GM12864 (cell line): ENCODE results near the gene RAB6A.

Source experiments
- DNase-seq: peaks from one replicate; pipeline ENCODE4 v3.0.0-alpha.2; 2011; ENCODE audit warnings: low read depth
- H3K4me3 ChIP-seq: 2 replicates; pipeline ENCODE4 v1.5.1; 2011; ENCODE audit warnings: mild to moderate bottlenecking, low read depth, low read length, control low read depth
- TF ChIP-seq, protein P1 (sequence below): IDR thresholded peaks from 2 replicates; pipeline ENCODE4 v1.5.1; 2011; ENCODE audit warnings: low read depth, mild to moderate bottlenecking, moderate library complexity, low read length, control low read depth, inconsistent platforms; ENCODE audit errors: missing control alignments

The RAB6A gene

DNA sequence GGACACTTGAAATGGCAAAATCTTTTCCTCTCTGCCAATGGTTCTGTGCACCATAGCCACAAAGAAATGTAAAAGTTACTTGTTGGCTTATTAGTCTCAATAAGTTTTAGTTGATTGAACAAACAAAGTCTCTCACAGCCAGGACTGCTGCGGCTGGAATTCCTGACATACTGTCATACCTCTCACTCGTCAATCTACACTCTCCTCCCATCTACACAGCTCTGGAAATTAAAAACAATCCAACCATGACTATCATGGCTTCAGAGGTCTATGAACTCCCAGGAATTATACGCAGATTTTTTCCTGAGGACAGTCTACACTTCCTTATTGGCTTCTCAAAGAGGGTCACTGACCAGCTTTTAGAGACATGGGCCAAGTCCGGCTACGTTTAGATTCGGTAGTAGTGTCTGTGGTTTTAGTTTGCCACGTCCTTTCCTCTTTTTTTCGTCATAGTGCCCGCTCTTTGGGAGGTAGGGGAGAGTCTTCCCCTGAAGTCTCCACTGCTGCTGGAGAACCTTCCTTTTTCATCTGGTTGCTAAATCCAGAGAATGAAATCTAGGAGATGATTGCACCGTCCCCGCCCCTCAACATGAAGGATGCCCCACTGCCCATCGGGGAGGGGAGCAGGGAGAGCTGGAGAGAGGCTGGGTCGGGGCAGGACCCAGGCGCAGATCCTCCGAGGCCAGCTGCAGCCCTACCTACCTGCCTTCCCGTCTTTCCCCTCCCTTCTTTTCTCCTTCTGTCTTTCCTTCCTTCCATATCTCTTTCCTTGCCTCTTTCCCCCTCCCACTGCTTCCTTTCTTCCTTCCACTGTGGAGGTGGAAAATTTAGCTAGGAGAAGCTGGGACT is 115.5 kb downstream of the RAB6A start:
- H3K4me3 ChIP-seq, result no peak overlapping the region
- TF ChIP-seq, protein P1, sequence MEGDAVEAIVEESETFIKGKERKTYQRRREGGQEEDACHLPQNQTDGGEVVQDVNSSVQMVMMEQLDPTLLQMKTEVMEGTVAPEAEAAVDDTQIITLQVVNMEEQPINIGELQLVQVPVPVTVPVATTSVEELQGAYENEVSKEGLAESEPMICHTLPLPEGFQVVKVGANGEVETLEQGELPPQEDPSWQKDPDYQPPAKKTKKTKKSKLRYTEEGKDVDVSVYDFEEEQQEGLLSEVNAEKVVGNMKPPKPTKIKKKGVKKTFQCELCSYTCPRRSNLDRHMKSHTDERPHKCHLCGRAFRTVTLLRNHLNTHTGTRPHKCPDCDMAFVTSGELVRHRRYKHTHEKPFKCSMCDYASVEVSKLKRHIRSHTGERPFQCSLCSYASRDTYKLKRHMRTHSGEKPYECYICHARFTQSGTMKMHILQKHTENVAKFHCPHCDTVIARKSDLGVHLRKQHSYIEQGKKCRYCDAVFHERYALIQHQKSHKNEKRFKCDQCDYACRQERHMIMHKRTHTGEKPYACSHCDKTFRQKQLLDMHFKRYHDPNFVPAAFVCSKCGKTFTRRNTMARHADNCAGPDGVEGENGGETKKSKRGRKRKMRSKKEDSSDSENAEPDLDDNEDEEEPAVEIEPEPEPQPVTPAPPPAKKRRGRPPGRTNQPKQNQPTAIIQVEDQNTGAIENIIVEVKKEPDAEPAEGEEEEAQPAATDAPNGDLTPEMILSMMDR, result no peak
- DNase-seq, result no peak

DNA sequence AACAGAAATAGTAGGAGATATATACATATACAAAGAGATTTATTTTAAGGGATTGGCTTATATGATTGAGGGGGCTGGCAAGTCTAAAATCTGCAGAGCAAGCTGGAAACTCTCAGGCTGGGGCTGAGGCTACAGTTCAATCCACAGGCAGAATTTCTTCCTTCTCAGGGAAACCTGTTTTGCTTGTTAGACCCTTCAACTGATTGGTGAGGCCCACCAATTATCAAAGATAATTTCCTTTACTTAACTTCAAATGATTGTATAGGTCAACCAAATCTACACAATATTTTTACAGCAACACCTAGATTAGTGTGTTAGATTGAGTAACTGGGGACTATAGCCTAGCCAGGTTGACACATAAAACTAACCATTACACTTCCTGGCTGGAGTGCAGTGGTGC is 119.2 kb downstream of the RAB6A start:
- no peak overlapping the region for H3K4me3 ChIP-seq
- TF ChIP-seq, protein P1, result no peak
- no peak for DNase-seq

DNA sequence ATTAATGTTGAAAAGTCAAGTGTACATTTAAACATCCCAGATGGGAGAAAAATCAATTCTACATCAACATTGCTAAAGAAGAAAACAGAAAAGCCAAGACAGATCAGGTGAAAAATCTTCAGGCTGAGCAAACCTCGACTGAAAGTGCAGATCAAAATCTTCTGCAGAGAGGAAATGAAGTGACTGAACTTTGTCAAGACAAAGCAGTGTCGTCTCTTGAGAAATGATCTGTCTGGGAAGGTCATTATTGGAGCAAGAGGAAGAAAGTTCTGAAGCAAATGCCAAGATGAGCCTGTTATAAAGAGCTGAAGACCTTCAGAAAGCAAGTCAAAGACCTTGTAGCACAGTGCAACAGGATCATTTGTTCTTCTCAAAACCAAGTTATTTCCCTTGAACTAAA is 120.3 kb downstream of the RAB6A start:
- no peak overlapping the region for H3K4me3 ChIP-seq
- DNase-seq, result no peak
- TF ChIP-seq, protein P1, result no peak

DNA sequence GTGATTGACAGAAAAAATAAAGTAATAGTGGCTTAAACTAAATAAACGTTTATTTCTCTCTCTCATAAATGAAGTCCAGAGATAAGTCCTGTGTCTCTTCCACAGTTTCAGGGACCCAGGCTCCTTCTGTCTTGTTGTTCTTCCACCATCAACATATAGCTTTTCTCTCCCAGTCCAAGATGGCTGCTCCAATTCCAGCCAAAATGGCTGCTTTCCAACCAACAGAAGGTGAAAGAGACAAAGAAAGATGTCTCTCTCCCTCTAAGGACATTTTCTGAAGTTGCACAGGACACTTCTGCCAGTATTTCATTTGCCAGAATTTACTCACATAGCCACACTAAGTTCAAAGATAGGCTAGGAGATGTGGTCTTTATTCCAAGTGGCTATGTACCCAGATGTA is 123.9 kb downstream of the RAB6A start:
- no peak overlapping the region for H3K4me3 ChIP-seq
- TF ChIP-seq, protein P1, result no peak
- no peak for DNase-seq

DNA sequence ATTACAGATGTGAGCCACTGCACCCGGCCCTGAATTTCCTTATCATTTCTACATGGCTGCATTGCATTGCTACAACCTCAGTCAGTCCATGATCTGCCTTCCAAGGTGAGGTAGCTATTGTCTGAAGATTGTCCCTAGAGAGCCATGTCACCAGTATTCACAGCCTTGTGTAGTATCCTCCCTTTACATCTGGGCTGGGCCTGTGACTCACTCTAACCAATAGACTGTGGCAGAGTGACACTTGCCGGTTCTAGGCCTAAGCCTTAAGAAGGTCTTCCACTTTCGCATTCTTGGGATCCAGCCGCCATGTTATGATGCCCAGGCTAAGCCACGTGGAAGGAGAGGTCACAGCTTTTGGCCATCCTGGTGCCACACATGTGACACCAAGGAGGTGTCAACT is 124.6 kb downstream of the RAB6A start:
- no peak overlapping the region for H3K4me3 ChIP-seq
- DNase-seq, result no peak
- TF ChIP-seq, protein P1, result no peak

DNA sequence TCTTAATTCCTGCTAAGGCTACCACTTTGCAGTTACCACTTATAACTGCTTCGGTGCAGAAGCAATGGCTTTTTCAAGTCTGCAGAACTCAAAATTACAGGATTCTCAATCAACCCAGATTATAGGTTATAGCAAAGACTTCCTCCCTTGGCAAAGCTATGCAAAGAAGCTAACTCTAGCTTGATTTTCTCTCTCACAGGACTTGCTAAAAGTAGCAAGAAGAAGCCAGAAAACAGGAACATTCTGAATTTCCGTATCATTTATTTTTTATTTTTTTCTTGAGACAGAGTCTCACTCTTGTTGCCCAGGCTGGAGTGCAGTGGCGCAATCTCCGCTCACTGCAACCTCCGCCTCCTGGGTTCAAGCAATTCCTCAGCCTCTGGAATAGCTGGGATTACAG is 125.2 kb downstream of the RAB6A start:
- no peak for DNase-seq
- TF ChIP-seq, protein P1, result no peak
- H3K4me3 ChIP-seq, result no peak overlapping the region

DNA sequence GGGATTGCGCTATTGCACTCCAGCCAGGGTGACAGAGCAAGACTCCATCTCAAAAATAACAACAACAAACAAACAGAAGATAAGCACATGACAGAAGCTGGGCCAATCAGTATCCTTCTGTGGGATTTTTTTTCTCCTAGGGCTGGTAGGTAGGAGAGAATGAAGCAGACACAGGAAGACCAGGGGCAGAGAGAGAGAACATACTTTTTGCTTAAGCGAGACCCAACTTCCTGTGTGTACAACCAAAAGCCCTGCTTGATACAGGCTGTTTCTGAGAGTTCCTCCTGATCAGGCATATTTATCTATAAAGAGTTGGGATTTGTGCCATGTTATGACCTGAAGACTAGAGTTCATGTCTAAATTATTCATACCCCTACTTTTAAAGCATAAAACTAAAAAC is 126.9 kb downstream of the RAB6A start:
- no peak overlapping the region for H3K4me3 ChIP-seq
- TF ChIP-seq, protein P1, result no peak
- no peak for DNase-seq
